ENCODE results near the gene CRYAA.
"Not testable (repeated sequence)": the region's sequence is repeated elsewhere in the genome, so short reads cannot be mapped to it uniquely, and the experiment has no call there.

GRCh38 chr21:43174998-43175397, 6.2 kb downstream of the CRYAA start:
- not testable (repeated sequence) for TF ChIP-seq POLR2AphosphoS5, CTCF, POLR2A (IDR thresholded peaks at IDR 0.05)

Data from prostate gland (tissue), 2 donors.